Renal cortical epithelial cell (primary cell): ENCODE results near the gene BBS5. TPM values are rescaled to one million over a fixed set of nuclear protein-coding genes. Genes with fewer than 3 reads are reported as not detected.

Experiments used
- DNase-seq: peaks from one replicate; pipeline ENCODE4 v3.0.0-alpha.2; 2011; ENCODE audit warnings: low read depth
- total RNA-seq: library from RNA; depleted of rRNA; stranded (reverse); fragments of >200 nt; gene quantifications from 2 replicates; pipeline ENCODE4 v1.2.3, GENCODE V29; 2014

Gene BBS5
- total RNA-seq, 1 donor from 2014 or later: 7.8 TPM

DNA sequence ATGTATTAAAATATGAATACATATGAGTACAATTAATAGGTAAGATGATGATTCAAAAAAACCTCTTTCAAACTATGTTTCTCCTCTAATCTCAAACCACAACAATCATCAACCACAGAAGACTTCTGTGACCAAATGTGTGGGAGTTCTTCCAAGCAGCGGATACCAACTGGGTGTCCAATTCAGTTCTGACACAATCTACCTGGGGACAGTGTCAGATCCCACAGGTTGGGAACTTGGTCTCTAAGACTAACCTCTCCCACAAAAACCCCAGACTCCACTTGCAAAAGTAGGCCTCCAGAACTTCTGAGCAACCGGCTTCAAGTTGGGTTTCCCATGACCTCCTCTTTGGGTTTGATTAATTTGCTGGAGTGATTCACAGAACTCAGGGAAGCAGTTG, 67.5 kb downstream of the BBS5 start:
- no peak for DNase-seq

Other genes starting within 250 kb of the BBS5 start
- gene LRP2, start 117.0 kb upstream of the BBS5 start, total RNA-seq: 0.20 TPM in 1 of 2 replicates, not detected in the other
- gene KLHL41, start 30.2 kb downstream of the BBS5 start, total RNA-seq: 0.35 TPM in 1 of 2 replicates, not detected in the other
- 22.7 and 40.1 TPM in 2 replicates for gene FASTKD1, start 94.4 kb downstream of the BBS5 start, total RNA-seq
- gene PPIG, start 104.9 kb downstream of the BBS5 start, total RNA-seq: 30.6 and 50.4 TPM in 2 replicates
- gene CFAP210, start 214.9 kb downstream of the BBS5 start, total RNA-seq: 0.25 TPM in 1 of 2 replicates, not detected in the other
- gene PHOSPHO2, start 215.0 kb downstream of the BBS5 start, total RNA-seq: 4.2 and 7.7 TPM in 2 replicates